T47D (cell line): ENCODE data around the gene RNF208.
A peak's percentile ranks its signal among the peaks of the same experiment; 100 is the strongest.

Experiments used
- DNase-seq, 2 experiments: peaks; one replicate each; pipeline versions ENCODE4 v3.0.0 to v3.0.0-alpha.2; 2011 to 2012; ENCODE audit warnings: low read depth in 1 of 2, low spot score in 1 of 2
- JUND ChIP-seq: IDR thresholded peaks from 2 replicates; pipeline ENCODE4 v1.6.1; 2012; ENCODE audit warnings: low read depth
- in situ Hi-C: cut with HindIII; loops from 2 replicates; pipeline ENCODE4 v1.10.0; 2016; ENCODE audit warnings: low sequenced_read_pairs, low pct_unique_long_range_greater_than_20kb

RNF208 gene

GRCh38 chr9:137201205-137201868 lies 20.7 kb downstream of the RNF208 start:
- TF ChIP-seq JUND: no peak
- in situ Hi-C loops: no loop called here
- DNase-seq: no peak

GRCh38 chr9:137200311-137201204 lies 21.5 kb downstream of the RNF208 start, which contains the start of gene TPRN:
Gene TPRN, minus strand, starts transcription at chr9:137200741. Its CDS starts 30 bp downstream, at chr9:137200711.
- peak; percentile 99 to 100 for DNase-seq
- in situ Hi-C loops: no loop called here
- no peak for TF ChIP-seq JUND

- TF ChIP-seq JUND: no peak
- in situ Hi-C loops: no loop called here
- no peak for DNase-seq
Measured at GRCh38 chr9:137199411-137200121, 22.5 kb downstream of the RNF208 start.

GRCh38 chr9:137198902-137199283 lies 23.1 kb downstream of the RNF208 start:
- peak in 1 of 2 experiments; percentile 73 for DNase-seq
- in situ Hi-C loops: no loop called here
- TF ChIP-seq JUND: no peak

- in situ Hi-C loops: no loop called here
- TF ChIP-seq JUND: no peak
- peak; percentile 86 to 98 for DNase-seq
Measured at GRCh38 chr9:137198051-137198901, 23.8 kb downstream of the RNF208 start.

GRCh38 chr9:137195525-137196220 lies 26.4 kb downstream of the RNF208 start:
- DNase-seq: peak in 1 of 2 experiments; percentile 83
- TF ChIP-seq JUND: no peak
- in situ Hi-C loops: no loop called here

GRCh38 chr9:137194909-137195308 lies 27.1 kb downstream of the RNF208 start:
- peak in 1 of 2 experiments; percentile 77 for DNase-seq
- in situ Hi-C loops: no loop called here
- no peak for TF ChIP-seq JUND

- DNase-seq: no peak
- TF ChIP-seq JUND: no peak
- in situ Hi-C loops: no loop called here
Measured at GRCh38 chr9:137194388-137194787, 27.7 kb downstream of the RNF208 start.

- in situ Hi-C loops: no loop called here
- no peak for TF ChIP-seq JUND
- no peak for DNase-seq
Measured at GRCh38 chr9:137193771-137194170, 28.3 kb downstream of the RNF208 start.

GRCh38 chr9:137192859-137193258 lies 29.2 kb downstream of the RNF208 start:
- no peak for TF ChIP-seq JUND
- in situ Hi-C loops: no loop called here
- no peak for DNase-seq

- in situ Hi-C loops: no loop called here
Measured at GRCh38 chr9:137192448-137192780, 29.6 kb downstream of the RNF208 start.

More at GRCh38 chr9:137192448-137192780, 29.6 kb downstream of the RNF208 start:
- no peak for DNase-seq
- TF ChIP-seq JUND: no peak
